GM23248 (cell line): ENCODE measurements around the gene TRIM37.

Experiments used
- EZH2 ChIP-seq: fragments of 200-600 bp; sonication (generic); IDR thresholded peaks from 2 replicates; pipeline ENCODE4 v1.6.1; 2018; ENCODE audit warnings: antibody characterized with exemption, mild to moderate bottlenecking; ENCODE audit not compliant: insufficient read depth, poor library complexity, severe bottlenecking
- EZH2phosphoT487 ChIP-seq: fragments of 200-600 bp; sonication (generic); IDR thresholded peaks from 2 replicates; pipeline ENCODE4 v1.6.1; 2018; ENCODE audit warnings: antibody characterized with exemption, moderate library complexity, mild to moderate bottlenecking, low read depth; ENCODE audit not compliant: insufficient read depth

- no peak for TF ChIP-seq EZH2phosphoT487
- TF ChIP-seq EZH2: no peak
Observed at GRCh38 chr17:58965221-58965620, 141.5 kb downstream of the TRIM37 start.
